ENCODE results near the gene PCNX4.
"Not testable (repeated sequence)": the region's sequence is repeated elsewhere in the genome, so short reads cannot be mapped to it uniquely, and the experiment has no call there.

The PCNX4 gene

DNA sequence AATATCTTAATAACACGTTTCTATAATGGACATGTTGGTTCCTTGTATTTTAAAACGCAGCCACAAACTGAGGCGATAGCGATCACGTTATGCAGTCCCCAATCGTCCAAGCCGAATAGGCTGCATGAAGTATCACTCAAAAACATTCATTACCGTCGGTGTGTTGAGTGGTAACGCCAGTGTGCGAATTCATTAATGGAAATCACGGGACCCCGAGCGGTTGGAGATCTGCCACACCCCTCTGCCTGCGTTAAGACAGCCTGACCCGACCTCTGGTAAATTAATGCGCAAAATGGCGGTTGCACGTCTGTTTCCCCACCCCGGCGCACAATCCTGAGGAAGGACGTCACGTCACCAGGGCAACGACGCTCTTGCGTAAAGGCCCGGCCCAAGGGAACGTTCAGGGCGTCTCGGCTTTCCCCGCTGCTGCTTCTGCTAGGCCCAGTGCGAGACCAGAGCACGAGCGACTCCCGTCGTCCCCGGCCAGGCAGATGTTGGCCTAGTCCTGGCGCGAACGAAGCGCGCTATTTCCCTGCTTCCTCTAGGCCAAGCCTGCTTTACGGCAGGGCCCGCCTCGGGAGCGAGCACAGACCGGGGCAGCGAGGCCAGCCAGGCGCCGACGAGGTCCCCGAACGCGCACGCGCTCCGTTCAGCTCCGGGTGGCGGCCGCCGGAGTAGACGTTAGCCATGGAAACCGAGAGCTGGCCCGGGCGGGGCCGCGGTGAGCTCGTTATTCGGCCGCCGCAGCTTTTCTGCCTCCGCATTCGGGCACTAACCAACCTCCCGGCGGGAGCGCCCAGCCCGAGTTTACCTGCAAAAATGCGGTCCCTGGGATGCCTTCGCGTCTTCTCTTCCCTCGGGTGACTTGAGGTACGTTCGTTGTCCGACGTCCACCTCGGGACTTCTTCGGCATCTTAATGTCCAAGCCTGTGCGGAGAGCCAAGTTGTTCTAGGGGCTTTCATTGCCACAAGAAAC lies at the start of gene PCNX4:
Gene PCNX4 (plus strand): TSS at position 374 of the 976 bp plus-strand sequence. CDS start 15,716 bp downstream, outside the sequence.
- FAIRE-seq, result peak; percentile 99

DNA sequence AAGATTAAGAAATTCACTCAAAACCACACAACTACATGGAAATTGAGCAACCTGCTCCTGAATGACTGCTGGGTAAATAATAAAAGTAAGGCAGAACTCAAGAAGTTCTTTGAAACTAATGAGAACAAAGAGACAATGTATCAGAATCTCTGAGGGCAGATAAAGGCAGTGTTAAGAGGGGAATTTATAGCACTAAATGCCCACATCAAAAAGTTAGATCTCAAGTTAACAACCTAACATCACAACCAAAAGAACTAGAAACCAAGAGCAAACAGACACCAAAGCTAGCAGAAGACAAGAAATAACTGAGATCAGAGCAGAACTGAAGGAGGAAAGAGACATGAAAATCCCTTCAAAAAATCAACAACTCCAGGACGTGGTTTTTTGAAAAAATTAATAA lies 43.7 kb upstream of the PCNX4 start:
- not testable (repeated sequence) for FAIRE-seq

DNA sequence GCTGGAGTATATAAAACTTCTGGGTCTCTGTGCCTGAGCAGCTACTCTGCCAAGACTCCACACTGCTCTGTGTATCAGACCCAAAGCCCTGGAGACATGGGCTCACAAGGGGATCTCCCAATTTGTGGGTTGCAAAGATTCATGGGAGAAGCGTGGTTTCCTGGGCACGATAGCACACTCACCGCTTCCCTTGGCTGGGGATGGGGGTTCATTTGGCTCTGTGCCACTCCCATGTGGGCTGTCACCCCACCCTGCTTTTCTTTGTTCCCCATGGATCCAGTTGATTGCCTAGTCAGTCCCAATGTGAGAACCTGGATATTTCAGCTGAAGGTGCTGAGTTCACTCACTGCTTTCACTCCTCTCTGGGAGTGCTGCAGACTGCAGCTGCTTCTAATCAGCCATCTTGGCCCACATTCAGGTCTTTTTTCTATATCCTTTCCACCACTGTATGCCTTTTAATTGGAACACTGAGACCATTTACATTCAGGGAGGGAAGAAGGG lies 40.0 kb upstream of the PCNX4 start:
- no peak for FAIRE-seq

DNA sequence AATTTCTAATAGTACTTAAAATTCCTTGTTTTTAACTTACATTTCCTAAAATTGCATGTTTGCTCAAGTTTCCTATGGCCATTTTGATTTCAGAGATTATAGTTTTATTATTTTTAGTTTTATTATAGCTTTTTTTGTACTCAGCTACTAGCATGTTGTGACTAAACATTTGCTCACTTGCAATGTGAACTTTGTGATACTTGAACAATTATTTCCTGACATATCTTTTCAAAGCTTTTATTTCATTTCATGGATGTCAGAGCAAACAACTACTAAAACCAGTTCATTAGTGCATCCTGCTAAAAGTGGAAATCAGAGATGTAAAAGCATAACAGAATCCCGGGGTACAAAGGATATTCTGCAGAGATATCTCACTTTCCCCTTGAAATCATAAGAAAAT lies 33.6 kb upstream of the PCNX4 start:
- FAIRE-seq, result no peak

DNA sequence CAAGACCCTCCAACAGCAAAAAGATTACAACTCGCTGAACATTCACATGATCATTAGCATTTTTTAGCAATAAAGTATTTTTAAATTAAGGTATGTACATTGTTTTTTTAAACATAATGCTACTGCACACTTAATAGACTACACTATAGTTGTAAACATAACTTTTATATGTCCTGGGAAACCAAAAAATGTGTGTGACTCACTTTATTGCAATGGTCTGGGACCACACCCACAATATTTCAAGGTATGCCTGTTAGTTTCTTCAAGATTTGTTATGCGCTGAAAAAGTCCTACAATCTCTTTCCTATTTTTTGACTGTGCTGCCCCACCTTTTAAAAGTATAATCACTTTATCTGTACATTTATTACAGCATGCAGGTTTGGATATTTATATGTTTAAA lies 30.4 kb upstream of the PCNX4 start:
- no peak for FAIRE-seq

DNA sequence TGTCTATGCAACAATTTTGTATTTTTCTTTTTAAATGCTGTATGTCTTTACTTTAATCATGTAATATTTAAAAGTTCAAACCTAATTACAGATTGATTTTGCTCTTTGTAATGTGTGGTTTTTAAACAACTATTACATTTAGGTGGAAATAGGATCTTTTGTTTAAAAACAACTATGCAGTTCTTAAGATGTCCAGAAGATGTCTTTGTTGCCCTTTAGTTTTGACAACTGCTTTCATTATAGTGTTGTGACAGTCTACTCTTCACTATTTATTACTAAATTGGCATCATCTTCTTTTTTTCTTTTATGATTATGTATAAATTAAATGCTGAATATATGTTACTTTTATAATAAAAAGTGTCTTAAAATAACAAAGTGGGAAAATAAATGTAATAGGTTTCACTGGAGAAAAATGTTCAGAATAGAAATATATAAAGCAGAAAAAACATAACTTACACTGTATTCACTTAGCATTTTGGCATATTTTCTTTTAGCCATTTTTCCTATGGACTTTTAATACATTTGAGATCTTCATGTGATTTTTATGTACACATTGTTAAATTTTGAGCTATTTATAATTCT lies 27.1 kb upstream of the PCNX4 start:
- FAIRE-seq, result peak; percentile 97

DNA sequence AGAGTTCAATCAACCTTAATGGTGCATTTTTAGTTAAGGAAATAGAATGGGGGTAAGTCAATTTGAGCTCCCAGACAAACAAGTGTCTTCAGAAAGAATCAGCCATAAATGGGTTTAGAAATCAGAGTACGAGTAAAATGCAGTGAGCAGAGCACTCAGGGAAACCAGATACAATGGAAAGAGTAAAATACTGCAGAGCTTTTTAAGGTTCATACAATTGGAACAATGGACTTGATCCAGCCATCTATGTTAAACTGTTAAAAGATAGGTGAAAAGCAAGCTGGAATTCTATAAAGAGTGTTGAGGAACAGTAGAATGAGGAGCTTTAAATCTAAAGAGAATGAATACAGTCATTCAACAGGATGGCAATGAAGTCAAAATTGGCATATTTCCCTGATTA lies 23.8 kb upstream of the PCNX4 start:
- FAIRE-seq, result no peak

DNA sequence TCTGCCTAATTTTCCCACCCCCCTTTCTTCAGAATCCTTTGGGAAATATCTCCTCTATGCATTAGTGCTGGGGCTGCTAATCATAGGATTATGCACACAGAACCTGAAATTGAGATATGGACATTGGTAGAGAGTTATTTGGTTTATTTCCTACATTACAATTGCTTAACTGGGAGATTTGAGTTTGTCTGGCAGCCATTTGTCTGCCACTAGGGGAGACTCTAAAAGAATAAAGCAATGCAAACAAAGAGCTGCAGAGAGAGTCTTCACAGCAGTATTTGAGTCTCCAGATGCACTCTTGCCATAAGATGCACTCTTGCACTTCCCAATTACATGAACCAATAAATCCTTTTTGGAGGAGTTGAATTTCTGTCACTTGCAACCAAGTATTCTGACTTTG lies 12.0 kb upstream of the PCNX4 start:
- FAIRE-seq, result no peak

DNA sequence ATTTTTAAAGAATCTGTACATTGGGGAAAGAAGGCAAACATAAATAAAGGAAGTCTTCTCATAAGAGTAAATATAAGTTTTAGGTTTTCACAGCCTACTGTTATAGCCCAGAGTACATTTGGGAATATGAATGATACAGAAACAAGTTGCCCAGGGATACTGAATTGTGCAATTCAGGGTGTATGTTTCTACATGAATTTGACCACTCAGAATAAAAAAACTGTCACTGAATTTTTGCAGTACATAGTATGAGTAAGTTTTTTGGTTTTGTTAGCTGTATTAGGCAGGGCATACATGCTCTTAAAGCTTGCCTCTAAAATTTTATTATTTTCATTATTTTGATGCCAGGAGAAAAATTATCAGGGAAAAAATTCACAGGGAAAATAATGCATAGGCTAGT lies 6.6 kb upstream of the PCNX4 start:
- no peak for FAIRE-seq

DNA sequence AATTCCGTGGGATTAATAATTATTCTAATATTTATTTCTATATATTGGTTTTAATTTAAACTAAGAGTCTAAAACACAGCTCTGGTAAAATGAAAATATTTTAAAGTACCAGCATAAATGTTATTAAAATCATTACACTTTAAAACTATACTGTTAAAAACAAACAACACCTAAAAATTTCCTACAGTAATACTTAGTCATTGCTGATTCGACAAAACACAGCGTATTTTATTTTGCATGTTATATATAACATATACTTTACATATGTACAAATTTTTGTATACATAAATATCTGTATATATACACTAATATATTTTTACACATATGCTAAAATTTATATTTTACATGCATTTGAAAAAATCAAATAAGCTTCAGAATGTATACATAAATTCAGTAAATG lies 6.0 kb upstream of the PCNX4 start:
- peak; percentile 91 for FAIRE-seq

DNA sequence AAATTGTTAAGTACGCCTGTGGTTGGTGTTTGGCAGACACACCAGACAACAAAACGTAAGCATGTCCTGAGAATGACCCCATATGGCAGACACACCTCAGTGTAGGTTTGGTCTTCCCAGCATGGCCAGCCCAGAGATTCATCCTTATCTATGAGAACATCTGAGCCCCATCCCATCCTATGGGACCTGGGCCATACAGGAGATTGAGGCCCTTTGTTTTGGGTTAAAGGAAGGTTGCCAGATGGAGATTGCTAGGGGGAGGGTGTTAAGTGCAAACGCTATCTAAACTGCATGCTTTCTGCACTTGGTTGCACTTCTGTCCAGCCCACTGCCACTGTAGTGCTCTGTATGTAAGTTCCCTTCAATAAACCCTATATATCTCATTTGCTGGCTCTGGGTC lies 4.1 kb upstream of the PCNX4 start:
- FAIRE-seq, result no peak

DNA sequence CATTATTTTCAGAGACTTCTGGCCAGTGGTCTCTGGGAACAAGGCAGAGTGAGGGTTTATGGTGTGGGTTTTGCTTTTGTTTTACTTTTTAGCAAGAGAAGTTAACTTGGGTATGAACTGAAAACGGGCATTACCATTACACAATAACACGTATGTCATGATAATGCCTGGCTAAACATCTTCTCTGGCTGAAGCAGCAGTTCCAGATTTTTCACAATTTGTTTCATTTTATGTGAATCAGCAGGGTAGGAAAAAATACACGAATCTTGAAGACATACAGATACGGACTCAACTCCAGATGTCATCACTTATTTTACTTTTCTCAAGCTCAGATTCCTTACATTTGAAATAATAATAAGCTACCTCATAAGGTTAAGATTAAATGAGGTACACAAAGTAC lies 2.5 kb upstream of the PCNX4 start:
- no peak for FAIRE-seq

DNA sequence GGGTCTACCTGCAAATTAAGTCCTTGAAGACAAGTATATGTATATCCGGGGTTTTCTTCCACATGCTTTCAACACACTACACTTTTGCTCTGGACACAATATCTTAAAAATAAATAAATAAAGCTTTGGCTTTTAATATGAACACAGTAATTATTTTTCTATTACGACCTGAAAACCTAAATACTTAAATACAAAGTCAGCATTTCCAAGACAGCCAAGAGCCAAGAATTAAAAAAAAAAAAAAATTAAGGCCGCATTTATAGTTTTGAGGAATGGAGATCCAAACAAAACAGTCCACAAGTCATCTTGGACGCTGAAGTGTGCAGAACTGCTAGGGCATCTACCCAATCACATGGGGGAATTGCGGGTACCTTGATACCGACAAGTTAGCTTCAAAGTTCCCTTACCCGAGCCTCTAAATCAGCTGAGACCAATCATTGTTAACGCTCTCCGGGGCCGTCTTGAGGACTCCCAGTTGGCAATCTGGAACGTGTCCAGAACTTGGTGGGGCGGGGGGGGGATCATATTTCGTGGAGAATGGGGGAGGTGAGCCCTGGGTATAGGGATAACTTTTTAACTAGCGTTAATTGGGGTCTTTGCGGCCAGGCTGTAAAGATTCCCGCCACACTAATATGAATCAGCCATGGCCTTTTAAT lies 731 bp upstream of the PCNX4 start:
- FAIRE-seq, result no peak

DNA sequence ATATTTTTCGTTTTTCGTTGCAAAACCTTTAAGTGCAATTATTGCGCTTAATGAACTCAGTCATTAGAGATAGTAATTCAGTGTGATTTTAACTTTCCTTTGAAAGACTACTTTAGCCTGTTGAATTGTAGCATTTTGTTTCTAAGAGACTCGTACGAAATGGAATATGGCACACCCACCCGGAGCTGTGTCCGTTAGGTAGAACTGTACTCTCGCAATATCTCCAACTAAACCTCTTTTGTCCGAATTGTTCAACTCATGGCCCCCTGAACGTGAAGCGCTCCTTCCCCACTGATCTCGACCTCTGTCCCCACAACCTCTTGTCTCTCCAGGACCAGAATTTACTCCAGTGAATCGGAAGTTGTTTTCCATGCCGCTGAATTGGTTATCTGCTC lies 800 bp downstream of the PCNX4 start:
- FAIRE-seq, result no peak

DNA sequence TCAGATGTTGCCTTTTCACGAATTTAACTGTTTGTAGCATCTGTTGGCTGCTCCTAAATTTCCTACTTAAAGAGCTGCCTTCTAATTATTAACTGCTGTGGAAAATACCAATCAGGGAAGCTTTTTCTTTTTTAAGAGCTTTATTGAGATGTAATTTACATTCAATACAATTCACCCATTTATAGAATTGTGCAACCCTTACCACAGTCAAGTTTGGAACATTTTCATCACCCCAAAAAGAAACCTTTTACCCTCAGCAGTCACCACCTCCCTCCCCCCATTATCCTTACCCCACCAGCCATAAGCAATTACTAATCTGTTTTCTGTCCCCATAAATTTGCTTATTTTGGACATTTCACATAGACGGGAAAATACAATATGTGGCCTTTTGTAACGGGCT lies 1.4 kb downstream of the PCNX4 start:
- FAIRE-seq, result no peak

DNA sequence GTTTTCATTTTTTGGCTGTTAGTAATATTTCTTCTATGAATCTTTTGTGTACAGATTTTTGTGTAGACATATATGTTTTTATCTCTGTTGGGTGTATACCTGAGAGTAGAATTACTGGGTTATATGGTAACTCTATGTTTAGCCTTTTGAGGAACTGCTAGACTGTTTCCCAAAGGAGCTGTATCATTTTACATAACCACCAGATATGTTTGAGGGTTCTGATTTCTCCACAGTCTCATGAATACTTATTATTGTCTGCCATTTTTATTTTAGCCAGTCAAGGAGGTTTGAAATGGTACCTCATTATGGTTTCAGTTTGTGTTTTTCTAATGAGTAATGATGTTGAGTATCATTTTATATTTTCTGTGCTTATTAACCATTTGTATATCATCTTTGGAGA lies 1.9 kb downstream of the PCNX4 start:
- no peak for FAIRE-seq

DNA sequence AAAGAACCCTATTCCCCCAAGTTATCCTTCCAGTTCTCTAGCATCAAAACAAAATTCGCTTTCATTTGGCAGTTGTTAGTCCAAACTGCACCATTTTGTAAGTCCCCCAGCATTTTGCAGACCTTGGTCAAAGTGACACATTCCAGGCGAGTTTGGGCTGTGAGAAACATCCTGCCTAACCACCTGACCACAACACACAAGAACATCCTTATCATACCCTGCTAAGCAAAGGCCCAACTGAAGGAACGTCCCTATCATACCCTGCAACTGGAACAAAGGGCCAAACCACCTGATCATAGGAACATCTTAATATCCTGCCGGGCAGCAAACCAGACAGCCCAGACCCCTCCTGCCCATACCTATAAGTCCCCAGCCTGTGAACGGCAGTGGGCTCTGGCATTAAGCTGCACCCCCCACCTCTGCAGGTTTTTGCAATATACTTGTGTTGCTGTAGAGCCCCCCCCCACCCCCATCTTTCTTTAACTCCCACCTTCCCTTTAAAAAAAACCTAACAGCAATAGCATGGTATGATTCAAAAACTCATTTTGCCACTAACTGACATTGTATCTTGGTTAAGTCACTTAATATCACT lies 2.7 kb downstream of the PCNX4 start:
- no peak for FAIRE-seq

DNA sequence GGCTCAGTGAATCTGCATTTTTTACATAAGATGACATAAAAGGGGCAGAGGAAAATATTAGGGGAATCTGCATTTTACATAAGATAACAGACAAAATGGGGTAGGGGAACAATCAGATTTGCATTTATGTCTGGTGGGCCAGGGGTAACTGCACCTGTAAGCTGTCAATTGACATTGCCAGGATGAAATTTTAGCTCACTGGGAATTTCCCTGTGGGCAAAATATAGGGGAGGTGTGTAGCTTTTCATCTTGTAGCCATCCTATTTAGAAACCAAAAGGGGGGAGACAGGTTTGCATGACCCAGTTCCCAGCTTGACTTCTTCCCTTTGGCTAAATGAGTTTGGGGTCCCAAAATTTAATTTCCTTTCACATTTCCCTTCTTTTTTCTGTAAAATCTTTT lies 3.5 kb downstream of the PCNX4 start:
- no peak for FAIRE-seq

DNA sequence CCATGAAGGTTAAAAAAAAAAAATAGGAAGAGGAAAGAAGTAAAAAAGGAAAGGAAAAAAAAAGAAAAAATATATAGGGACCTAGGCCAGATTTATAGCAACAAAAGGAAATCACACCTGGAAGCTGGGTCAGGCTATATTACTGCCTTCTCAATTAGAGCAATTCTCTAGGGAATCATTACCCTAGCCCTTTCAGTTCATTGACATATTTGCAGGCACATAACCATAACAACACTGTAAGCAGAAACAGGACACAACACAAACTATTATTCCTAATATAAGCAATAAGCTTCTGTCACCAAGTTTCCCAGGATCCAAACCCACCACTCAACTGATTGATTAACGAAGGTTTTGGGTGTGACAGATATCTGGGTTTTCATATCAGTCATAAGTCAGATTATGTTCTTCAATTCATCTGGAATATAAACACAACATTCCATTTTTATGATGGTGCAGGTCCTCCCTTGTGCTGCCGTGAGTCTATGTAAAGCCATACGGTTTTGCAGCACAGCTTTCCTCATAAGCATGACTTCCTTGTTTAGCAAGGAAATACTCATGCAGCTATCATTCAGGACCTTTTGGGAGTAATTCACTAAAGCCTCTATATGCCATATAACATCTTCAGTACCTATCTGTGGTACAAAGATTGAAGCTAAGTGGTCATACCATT lies 4.2 kb downstream of the PCNX4 start:
- no peak for FAIRE-seq

DNA sequence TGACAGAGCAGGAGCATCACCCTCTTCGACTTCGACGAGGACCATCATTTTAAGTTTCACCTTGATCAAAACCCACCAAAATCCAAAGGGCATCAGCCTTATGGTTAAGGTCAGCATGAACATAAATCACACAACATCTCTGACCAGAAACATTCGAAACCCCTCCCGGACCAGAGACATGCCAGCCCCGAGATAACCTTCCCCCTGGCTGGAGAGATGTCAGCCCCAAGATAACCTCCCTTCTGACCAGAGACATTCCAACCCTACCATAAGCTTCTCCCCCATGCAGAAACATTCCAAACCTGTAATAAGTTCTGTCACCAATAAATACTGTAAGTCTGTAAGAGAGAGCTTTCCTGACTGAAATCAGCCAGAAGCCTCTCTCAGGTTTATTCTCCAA lies 6.3 kb downstream of the PCNX4 start:
- no peak for FAIRE-seq

DNA sequence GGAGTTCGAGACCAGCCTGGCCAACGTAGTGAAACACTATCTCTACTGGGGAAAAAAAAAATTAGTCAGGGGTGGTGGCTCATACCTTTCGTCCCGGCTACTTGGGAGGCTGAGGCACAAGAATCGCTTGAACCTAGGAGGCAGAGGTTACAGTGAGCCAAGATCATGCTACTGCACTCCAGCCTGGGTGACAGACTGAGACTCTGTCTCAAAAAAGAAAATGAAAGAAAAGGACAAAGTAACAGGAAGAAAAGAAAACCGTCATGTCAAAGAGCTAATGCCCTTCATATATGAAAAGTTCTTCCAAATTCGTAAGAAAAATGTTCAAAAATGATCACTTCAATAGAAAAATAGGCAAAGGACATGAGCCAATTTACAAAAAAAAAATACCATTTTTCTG lies 8.1 kb downstream of the PCNX4 start:
- FAIRE-seq, result not testable (repeated sequence)

DNA sequence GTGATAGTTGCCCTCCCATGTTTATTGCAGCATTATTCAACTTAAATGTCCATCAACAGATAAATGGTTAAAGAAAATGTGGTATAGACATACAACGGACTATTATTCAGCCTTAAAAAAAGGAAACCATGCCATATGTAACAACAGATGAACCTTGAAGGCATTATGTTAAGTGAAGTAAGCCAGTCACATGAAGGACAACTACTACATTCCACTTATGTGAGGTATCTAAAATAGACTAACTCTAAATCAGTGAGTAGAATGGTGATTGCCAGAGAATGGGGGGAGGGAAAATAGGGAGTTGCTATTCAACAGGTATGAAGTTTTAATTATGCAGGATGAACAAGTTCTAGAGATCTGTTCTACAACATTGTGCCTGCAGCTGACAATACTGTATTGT lies 10.1 kb downstream of the PCNX4 start:
- no peak for FAIRE-seq

DNA sequence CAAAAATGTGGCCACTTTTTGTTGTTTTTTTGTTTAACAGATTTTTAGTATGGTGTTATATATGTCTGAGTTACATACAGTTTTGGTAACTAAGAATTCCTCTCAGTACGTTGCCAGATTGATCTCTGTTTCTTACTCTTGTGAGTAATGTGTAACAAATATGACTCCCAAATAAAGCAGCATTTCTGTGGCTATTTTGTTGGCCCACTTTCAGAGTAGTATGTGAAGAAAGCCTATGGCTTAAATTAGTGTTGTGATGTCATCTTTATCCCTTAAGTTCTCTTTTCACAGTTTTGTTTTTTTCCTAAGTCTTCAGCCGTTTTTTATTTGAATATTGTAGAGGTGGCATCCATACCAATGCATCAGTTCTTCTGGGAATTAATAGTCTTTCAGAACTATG lies 10.7 kb downstream of the PCNX4 start:
- FAIRE-seq, result no peak

All from G401.6 (cell line).